Stimulated activated CD4-positive, alpha-beta T cell treated with anti-CD3 and anti-CD28 coated beads, TNF-alpha, amount 100 ng/mL, for 4 hours (primary cell): ENCODE results near the gene FGGY.
"Not testable (repeated sequence)": the region's sequence is repeated elsewhere in the genome, so short reads cannot be mapped to it uniquely, and the experiment has no call there.

Source experiments
- DNase-seq, 3 experiments: peaks; one replicate each; pipeline ENCODE4 v3.0.0-alpha.2; 2020; ENCODE audit warnings: low read depth in 3 of 3

Gene FGGY

GRCh38 chr1:59733443-59734141, 436.7 kb downstream of the FGGY start:
- DNase-seq, result no peak

GRCh38 chr1:59735927-59736326, 439.0 kb downstream of the FGGY start:
- DNase-seq, result not testable (repeated sequence)

- DNase-seq, result no peak
Measured at GRCh38 chr1:59736744-59737143, 439.9 kb downstream of the FGGY start.

GRCh38 chr1:59737638-59738037, 440.7 kb downstream of the FGGY start:
- no peak for DNase-seq

- DNase-seq, result no peak
Measured at GRCh38 chr1:59738152-59738551, 441.3 kb downstream of the FGGY start.

- DNase-seq, result no peak
Measured at GRCh38 chr1:59738591-59739015, 441.7 kb downstream of the FGGY start.

- DNase-seq, result no peak
Measured at GRCh38 chr1:59739111-59739510, 442.2 kb downstream of the FGGY start.

GRCh38 chr1:59742526-59742925, 445.6 kb downstream of the FGGY start:
- DNase-seq, result no peak

GRCh38 chr1:59743324-59744091, 446.6 kb downstream of the FGGY start:
- no peak for DNase-seq

- no peak for DNase-seq
Measured at GRCh38 chr1:59747420-59748024, 450.6 kb downstream of the FGGY start.

GRCh38 chr1:59748123-59748522, 451.2 kb downstream of the FGGY start:
- DNase-seq, result no peak

- no peak for DNase-seq
Measured at GRCh38 chr1:59750328-59751003, 453.6 kb downstream of the FGGY start.

- DNase-seq, result no peak
Measured at GRCh38 chr1:59751004-59751395, 454.1 kb downstream of the FGGY start.

GRCh38 chr1:59751801-59752200, 454.9 kb downstream of the FGGY start:
- no peak for DNase-seq

- DNase-seq, result no peak
Measured at GRCh38 chr1:59752556-59753414, 455.9 kb downstream of the FGGY start.

- DNase-seq, result no peak
Measured at GRCh38 chr1:59755069-59755685, 458.3 kb downstream of the FGGY start.

- no peak for DNase-seq
Measured at GRCh38 chr1:59757197-59757747, 460.4 kb downstream of the FGGY start.

- peak; percentile 33 to 50 (median 35) for DNase-seq
Measured at GRCh38 chr1:59759156-59759925, 462.4 kb downstream of the FGGY start.

- no peak for DNase-seq
Measured at GRCh38 chr1:59761443-59761842, 464.5 kb downstream of the FGGY start.

GRCh38 chr1:59763418-59763817, 466.5 kb downstream of the FGGY start:
- DNase-seq, result no peak
